Measurements from ENCODE around the gene TGFBRAP1. TPM values are rescaled to one million over a fixed set of nuclear protein-coding genes. Genes with fewer than 3 reads are reported as not detected.

The TGFBRAP1 gene
- total RNA-seq, 1 experiment from 2014 or later = 26.5 TPM

GRCh38 chr2:105378276-105378840, 48.8 kb upstream of the TGFBRAP1 start:
- H3K27me3 ChIP-seq (ENCODE audit: low read length) = no peaks in the 10 kb centered on the region
- no peak overlapping the region for H3K27ac ChIP-seq (ENCODE audit: low read length)
- no peak overlapping the region for H3K9ac ChIP-seq (ENCODE audit: low read length)
- BruUV-seq (replicated peaks) = no TSS peak
- intact Hi-C loops (cut with micrococcal nuclease) = no loop called here
- 0 out of 2 replicates have a peak, but pooled peaks cover 13% of the 10 kb centered on the region for H4K20me1 ChIP-seq (ENCODE audit: low read length)
- H3K4me1 ChIP-seq (ENCODE audit: insufficient read depth, low read length) = peaks cover 31% of the 10 kb centered on the region
- no peak overlapping the region for H3K4me3 ChIP-seq (ENCODE audit: low read length)
- no peak overlapping the region for H3K4me2 ChIP-seq (ENCODE audit: low read length)
- no peaks in the 10 kb centered on the region for H3K9me3 ChIP-seq (ENCODE audit: low read length)
- POLR2A ChIA-PET (ENCODE audit: unreplicated experiment) = interaction anchor here (0.6 kb wide), 1 partner anchor 133 kb away, joined by 3 read pairs; no protein-coding TSS in a partner anchor
- no peaks in the 10 kb centered on the region for H3K9me2 ChIP-seq (replicated peaks; ENCODE audit: low read length)
- no peak for DNase-seq
- peaks cover 89% of the 10 kb centered on the region for H3K79me2 ChIP-seq (ENCODE audit: low read length)
- no peak overlapping the region for H2AFZ ChIP-seq (ENCODE audit: low read length)
- no peaks in the 10 kb centered on the region for H3F3A ChIP-seq (ENCODE audit: low read length, unreplicated experiment)
- no peak for ATAC-seq
- peaks cover 70% of the 10 kb centered on the region for H3K36me3 ChIP-seq (ENCODE audit: low read depth, low read length)
- TF ChIP-seq EZH2phosphoT487 (IDR thresholded peaks at IDR 0.05; ENCODE audit: borderline replicate concordance, low read length) (no peak), EZH2 (IDR thresholded peaks at IDR 0.05; ENCODE audit: low read length, unreplicated experiment) (no peak)
- TF ChIP-seq, protein P1, sequence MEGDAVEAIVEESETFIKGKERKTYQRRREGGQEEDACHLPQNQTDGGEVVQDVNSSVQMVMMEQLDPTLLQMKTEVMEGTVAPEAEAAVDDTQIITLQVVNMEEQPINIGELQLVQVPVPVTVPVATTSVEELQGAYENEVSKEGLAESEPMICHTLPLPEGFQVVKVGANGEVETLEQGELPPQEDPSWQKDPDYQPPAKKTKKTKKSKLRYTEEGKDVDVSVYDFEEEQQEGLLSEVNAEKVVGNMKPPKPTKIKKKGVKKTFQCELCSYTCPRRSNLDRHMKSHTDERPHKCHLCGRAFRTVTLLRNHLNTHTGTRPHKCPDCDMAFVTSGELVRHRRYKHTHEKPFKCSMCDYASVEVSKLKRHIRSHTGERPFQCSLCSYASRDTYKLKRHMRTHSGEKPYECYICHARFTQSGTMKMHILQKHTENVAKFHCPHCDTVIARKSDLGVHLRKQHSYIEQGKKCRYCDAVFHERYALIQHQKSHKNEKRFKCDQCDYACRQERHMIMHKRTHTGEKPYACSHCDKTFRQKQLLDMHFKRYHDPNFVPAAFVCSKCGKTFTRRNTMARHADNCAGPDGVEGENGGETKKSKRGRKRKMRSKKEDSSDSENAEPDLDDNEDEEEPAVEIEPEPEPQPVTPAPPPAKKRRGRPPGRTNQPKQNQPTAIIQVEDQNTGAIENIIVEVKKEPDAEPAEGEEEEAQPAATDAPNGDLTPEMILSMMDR (conservative IDR thresholded peaks at IDR 0.05; ENCODE audit: low read depth, low read length) = no peak
- CTCF ChIA-PET = interaction anchor here (0.6 kb wide), 1 partner anchor 143 kb away, joined by 4 read pairs; no protein-coding TSS in a partner anchor

GRCh38 chr2:105377871-105378270, 48.3 kb upstream of the TGFBRAP1 start:
- ATAC-seq (peak; percentile 30), DNase-seq (no peak)
- H3K79me2 ChIP-seq (ENCODE audit: low read length) = peaks cover 89% of the 10 kb centered on the region
- H3K4me2 ChIP-seq (ENCODE audit: low read length) = no peak overlapping the region
- peaks cover 70% of the 10 kb centered on the region for H3K36me3 ChIP-seq (ENCODE audit: low read depth, low read length)
- POLR2A ChIA-PET (ENCODE audit: unreplicated experiment) = interaction anchor here (0.6 kb wide), 1 partner anchor 134 kb away, joined by 3 read pairs; no protein-coding TSS in a partner anchor
- intact Hi-C loops (cut with micrococcal nuclease) = no loop called here
- H2AFZ ChIP-seq (ENCODE audit: low read length) = no peak overlapping the region
- CTCF ChIA-PET = interaction anchor here (0.6 kb wide), 1 partner anchor 143 kb away, joined by 4 read pairs; no protein-coding TSS in a partner anchor
- H3K27ac ChIP-seq (ENCODE audit: low read length) = no peak overlapping the region
- H3F3A ChIP-seq (ENCODE audit: low read length, unreplicated experiment) = no peaks in the 10 kb centered on the region
- no peak overlapping the region for H3K4me3 ChIP-seq (ENCODE audit: low read length)
- no peaks in the 10 kb centered on the region for H3K9me3 ChIP-seq (ENCODE audit: low read length)
- H4K20me1 ChIP-seq (ENCODE audit: low read length) = 0 out of 2 replicates have a peak, but pooled peaks cover 13% of the 10 kb centered on the region
- TF ChIP-seq EZH2phosphoT487 (IDR thresholded peaks at IDR 0.05; ENCODE audit: borderline replicate concordance, low read length) = no peak
- no peak for TF ChIP-seq EZH2 (IDR thresholded peaks at IDR 0.05; ENCODE audit: low read length, unreplicated experiment)
- TF ChIP-seq, protein P1 (conservative IDR thresholded peaks at IDR 0.05; ENCODE audit: low read depth, low read length) = peak; percentile 41
- no TSS peak for BruUV-seq (replicated peaks)
- H3K27me3 ChIP-seq (ENCODE audit: low read length) = no peaks in the 10 kb centered on the region
- H3K9ac ChIP-seq (ENCODE audit: low read length) = no peak overlapping the region
- H3K4me1 ChIP-seq (ENCODE audit: insufficient read depth, low read length) = peaks cover 33% of the 10 kb centered on the region
- H3K9me2 ChIP-seq (replicated peaks; ENCODE audit: low read length) = no peaks in the 10 kb centered on the region

- Histone ChIP-seq H2AFZ (ENCODE audit: low read length) (no peak overlapping the region), H3K27ac (ENCODE audit: low read length) (peak overlapping the region; percentile 39), H3K9ac (ENCODE audit: low read length) (no peak overlapping the region), H3K4me3 (ENCODE audit: low read length) (no peak overlapping the region), H3K4me2 (ENCODE audit: low read length) (no peak overlapping the region), H3K9me3 (ENCODE audit: low read length) (no peaks in the 10 kb centered on the region), H3K36me3 (ENCODE audit: low read depth, low read length) (peaks cover 65% of the 10 kb centered on the region), H3K4me1 (ENCODE audit: insufficient read depth, low read length) (peaks cover 39% of the 10 kb centered on the region), H3F3A (ENCODE audit: low read length, unreplicated experiment) (no peaks in the 10 kb centered on the region), H3K9me2 (replicated peaks; ENCODE audit: low read length) (no peaks in the 10 kb centered on the region), H3K27me3 (ENCODE audit: low read length) (no peaks in the 10 kb centered on the region), H4K20me1 (ENCODE audit: low read length) (0 out of 2 replicates have a peak, but pooled peaks cover 13% of the 10 kb centered on the region), H3K79me2 (ENCODE audit: low read length) (peaks cover 83% of the 10 kb centered on the region)
- no TSS peak for BruUV-seq (replicated peaks)
- ChIA-PET CTCF (no interaction called here), POLR2A (ENCODE audit: unreplicated experiment) (no interaction called here)
- DNase-seq (peak; percentile 61), ATAC-seq (peak; percentile 9; the same call in 1 of the 2 replicates)
- TF ChIP-seq EZH2 (IDR thresholded peaks at IDR 0.05; ENCODE audit: low read length, unreplicated experiment) (no peak), EZH2phosphoT487 (IDR thresholded peaks at IDR 0.05; ENCODE audit: borderline replicate concordance, low read length) (no peak)
- TF ChIP-seq, protein P1 (conservative IDR thresholded peaks at IDR 0.05; ENCODE audit: low read depth, low read length) = no peak
- intact Hi-C loops (cut with micrococcal nuclease) = no loop called here
Measured at GRCh38 chr2:105376789-105377240, 47.3 kb upstream of the TGFBRAP1 start.

Data from PC-3 (cell line).